OCI-LY3 (cell line): ENCODE data around the gene EPB41L4A.

Experiments used
- CTCF ChIP-seq: fragments of 200-600, 300-600 bp; sonication (generic); IDR thresholded peaks from 2 replicates; pipeline ENCODE4 v1.5.1; 2014; ENCODE audit warnings: antibody characterized with exemption, low read length, low read depth
- EZH2phosphoT487 ChIP-seq: fragments of 200-600 bp; shearing (Covaris generic); IDR thresholded peaks from 2 replicates; pipeline ENCODE4 v1.6.1; 2018; ENCODE audit warnings: antibody characterized with exemption, mixed run types, low read depth

- no peak for TF ChIP-seq CTCF
- no peak for TF ChIP-seq EZH2phosphoT487
These were observed 143.4 kb downstream of the EPB41L4A start for GRCh38 chr5:112275671-112276070.
